Neural cell (in vitro differentiated cells): ENCODE results near the gene ATAD1. TPM values are rescaled to one million over a fixed set of nuclear protein-coding genes. Genes with fewer than 3 reads are reported as not detected.
A peak's percentile ranks its signal among the peaks of the same experiment; 100 is the strongest.

Experiments
- H2AFZ ChIP-seq: fragments of 200-600, 300-800 bp; sonication (generic), shearing (Covaris generic); 2 replicates; pipeline ENCODE4 v1.6.0; 2014; ENCODE audit warnings: low read depth, mild to moderate bottlenecking, antibody characterized with exemption, low read length, moderate library complexity
- H3F3A ChIP-seq: fragments of 200-600 bp; shearing (Covaris generic); 2 replicates; pipeline ENCODE4 v1.6.1; 2016; ENCODE audit warnings: mild to moderate bottlenecking, moderate library complexity, mixed read lengths, antibody characterized with exemption, low read length; ENCODE audit not compliant: insufficient read depth, poor library complexity, severe bottlenecking
- H3K27ac ChIP-seq: fragments of 200-600, 300-800 bp; sonication (generic), shearing (Covaris generic); 2 replicates; pipeline ENCODE4 v1.5.1; 2014; ENCODE audit warnings: mild to moderate bottlenecking, low read length, moderate library complexity
- H3K27me3 ChIP-seq: fragments of 300-800, 200-600 bp; sonication (generic), shearing (Covaris generic); 2 replicates; pipeline ENCODE4 v1.6.0; 2014; ENCODE audit warnings: mild to moderate bottlenecking, low read depth, low read length, moderate library complexity; ENCODE audit not compliant: insufficient read depth
- H3K36me3 ChIP-seq: fragments of 300-800, 200-600 bp; sonication (generic), shearing (Covaris generic); 2 replicates; pipeline ENCODE4 v1.5.1; 2014; ENCODE audit warnings: mild to moderate bottlenecking, antibody characterized with exemption, low read length, moderate library complexity; ENCODE audit not compliant: insufficient read depth
- H3K4me2 ChIP-seq: fragments of 300-800, 200-600 bp; sonication (generic), shearing (Covaris generic); 2 replicates; pipeline ENCODE4 v1.6.0; 2014; ENCODE audit warnings: mild to moderate bottlenecking, low read length
- H3K4me3 ChIP-seq: fragments of 300-800, 200-600 bp; sonication (generic), shearing (Covaris generic); 2 replicates; pipeline ENCODE4 v1.5.1; 2014; ENCODE audit warnings: mild to moderate bottlenecking, low read length, moderate library complexity
- H3K79me2 ChIP-seq: fragments of 200-600 bp; shearing (Covaris generic); replicated peaks from 2 replicates; pipeline ENCODE4 v1.6.0; 2014; ENCODE audit warnings: mild to moderate bottlenecking, low read length, moderate library complexity; ENCODE audit not compliant: insufficient read depth
- H3K9ac ChIP-seq: fragments of 300-800, 200-600 bp; sonication (generic), shearing (Covaris generic); 2 replicates; pipeline ENCODE4 v1.6.1; 2016; ENCODE audit warnings: mild to moderate bottlenecking, low read length, mixed read lengths
- H3K9me2 ChIP-seq: fragments of 200-600 bp; shearing (Covaris generic); 2 replicates; pipeline ENCODE4 v1.6.1; 2016; ENCODE audit warnings: mild to moderate bottlenecking, low read length, mixed read lengths; ENCODE audit not compliant: insufficient read depth
- H3K9me3 ChIP-seq: fragments of 200-600, 300-800 bp; sonication (generic), shearing (Covaris generic); 2 replicates; pipeline ENCODE4 v1.6.1; 2016; ENCODE audit warnings: mild to moderate bottlenecking, mixed run types, low read length, moderate library complexity, mixed read lengths
- H4K20me1 ChIP-seq: fragments of 200-600 bp; shearing (Covaris generic); 2 replicates; pipeline ENCODE4 v1.6.1; 2016; ENCODE audit warnings: mild to moderate bottlenecking, mixed run types; ENCODE audit not compliant: insufficient read depth
- EZH2 ChIP-seq: fragments of 200-600, 300-800 bp; shearing (Covaris generic), sonication (generic); IDR thresholded peaks from 2 replicates; pipeline ENCODE4 v1.6.1; 2014; ENCODE audit warnings: antibody characterized with exemption, low read length, borderline replicate concordance, mild to moderate bottlenecking; ENCODE audit not compliant: insufficient read depth, poor library complexity, severe bottlenecking
- MXI1 ChIP-seq: fragments of 450-650 bp; conservative IDR thresholded peaks from 2 replicates; pipeline ENCODE4 v1.6.1; 2014; ENCODE audit warnings: antibody characterized with exemption, mild to moderate bottlenecking; ENCODE audit not compliant: poor library complexity, severe bottlenecking
- POLR2AphosphoS5 ChIP-seq: IDR thresholded peaks from 2 replicates; pipeline ENCODE4 v1.6.1; 2012
- RAD21 ChIP-seq: fragments of 450-650 bp; conservative IDR thresholded peaks from 2 replicates; pipeline ENCODE4 v1.6.1; 2014; ENCODE audit warnings: antibody characterized with exemption, mild to moderate bottlenecking, moderate library complexity
- SMC3 ChIP-seq: fragments of 450-650 bp; conservative IDR thresholded peaks from 2 replicates; pipeline ENCODE4 v1.6.1; 2014; ENCODE audit warnings: antibody characterized with exemption, mild to moderate bottlenecking, moderate library complexity; ENCODE audit not compliant: poor library complexity
- TAF1 ChIP-seq: IDR thresholded peaks from 2 replicates; pipeline ENCODE4 v1.6.1; 2012; ENCODE audit warnings: low read depth
- polyA plus RNA-seq: library from polyadenylated mRNA; depleted of rRNA; stranded (reverse); fragments of >200 nt; gene quantifications from 2 replicates; pipeline ENCODE4 v1.2.3, GENCODE V29; 2014
- TF ChIP-seq, protein P1 (sequence below): IDR thresholded peaks from 2 replicates; pipeline ENCODE4 v1.6.1; 2012; ENCODE audit warnings: borderline replicate concordance
- TF ChIP-seq, protein P2 (sequence below): fragments of 450-650 bp; IDR thresholded peaks from 2 replicates; pipeline ENCODE4 v1.5.1; 2014; ENCODE audit warnings: antibody characterized with exemption, mild to moderate bottlenecking, moderate library complexity; ENCODE audit not compliant: poor library complexity, severe bottlenecking

The ATAD1 gene
- polyA plus RNA-seq, 1 donor from 2014 or later, result 165 TPM

DNA sequence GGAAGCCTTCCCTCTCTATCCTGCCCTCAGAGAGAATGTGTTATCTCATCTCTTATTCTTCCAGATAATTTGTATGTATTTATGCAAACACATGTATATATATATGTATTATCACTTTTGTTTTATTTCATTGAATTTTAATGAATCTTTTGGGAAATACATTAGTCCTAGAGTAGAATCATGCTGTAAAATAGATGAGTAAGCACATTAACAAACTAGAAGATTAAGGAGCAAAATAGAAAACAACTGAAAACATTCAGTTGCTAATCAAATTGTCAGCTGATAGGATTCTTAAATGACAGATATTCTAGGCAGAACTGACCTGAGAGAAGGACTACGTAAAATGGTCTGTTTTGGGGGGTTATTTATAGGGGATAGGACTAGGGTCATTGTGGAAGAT is 34.1 kb upstream of the ATAD1 start:
- TF ChIP-seq MXI1 (no peak), POLR2AphosphoS5 (no peak), TAF1 (no peak), SMC3 (no peak)
- TF ChIP-seq, protein P1, sequence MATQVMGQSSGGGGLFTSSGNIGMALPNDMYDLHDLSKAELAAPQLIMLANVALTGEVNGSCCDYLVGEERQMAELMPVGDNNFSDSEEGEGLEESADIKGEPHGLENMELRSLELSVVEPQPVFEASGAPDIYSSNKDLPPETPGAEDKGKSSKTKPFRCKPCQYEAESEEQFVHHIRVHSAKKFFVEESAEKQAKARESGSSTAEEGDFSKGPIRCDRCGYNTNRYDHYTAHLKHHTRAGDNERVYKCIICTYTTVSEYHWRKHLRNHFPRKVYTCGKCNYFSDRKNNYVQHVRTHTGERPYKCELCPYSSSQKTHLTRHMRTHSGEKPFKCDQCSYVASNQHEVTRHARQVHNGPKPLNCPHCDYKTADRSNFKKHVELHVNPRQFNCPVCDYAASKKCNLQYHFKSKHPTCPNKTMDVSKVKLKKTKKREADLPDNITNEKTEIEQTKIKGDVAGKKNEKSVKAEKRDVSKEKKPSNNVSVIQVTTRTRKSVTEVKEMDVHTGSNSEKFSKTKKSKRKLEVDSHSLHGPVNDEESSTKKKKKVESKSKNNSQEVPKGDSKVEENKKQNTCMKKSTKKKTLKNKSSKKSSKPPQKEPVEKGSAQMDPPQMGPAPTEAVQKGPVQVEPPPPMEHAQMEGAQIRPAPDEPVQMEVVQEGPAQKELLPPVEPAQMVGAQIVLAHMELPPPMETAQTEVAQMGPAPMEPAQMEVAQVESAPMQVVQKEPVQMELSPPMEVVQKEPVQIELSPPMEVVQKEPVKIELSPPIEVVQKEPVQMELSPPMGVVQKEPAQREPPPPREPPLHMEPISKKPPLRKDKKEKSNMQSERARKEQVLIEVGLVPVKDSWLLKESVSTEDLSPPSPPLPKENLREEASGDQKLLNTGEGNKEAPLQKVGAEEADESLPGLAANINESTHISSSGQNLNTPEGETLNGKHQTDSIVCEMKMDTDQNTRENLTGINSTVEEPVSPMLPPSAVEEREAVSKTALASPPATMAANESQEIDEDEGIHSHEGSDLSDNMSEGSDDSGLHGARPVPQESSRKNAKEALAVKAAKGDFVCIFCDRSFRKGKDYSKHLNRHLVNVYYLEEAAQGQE, result no peak
- TF ChIP-seq, protein P2, sequence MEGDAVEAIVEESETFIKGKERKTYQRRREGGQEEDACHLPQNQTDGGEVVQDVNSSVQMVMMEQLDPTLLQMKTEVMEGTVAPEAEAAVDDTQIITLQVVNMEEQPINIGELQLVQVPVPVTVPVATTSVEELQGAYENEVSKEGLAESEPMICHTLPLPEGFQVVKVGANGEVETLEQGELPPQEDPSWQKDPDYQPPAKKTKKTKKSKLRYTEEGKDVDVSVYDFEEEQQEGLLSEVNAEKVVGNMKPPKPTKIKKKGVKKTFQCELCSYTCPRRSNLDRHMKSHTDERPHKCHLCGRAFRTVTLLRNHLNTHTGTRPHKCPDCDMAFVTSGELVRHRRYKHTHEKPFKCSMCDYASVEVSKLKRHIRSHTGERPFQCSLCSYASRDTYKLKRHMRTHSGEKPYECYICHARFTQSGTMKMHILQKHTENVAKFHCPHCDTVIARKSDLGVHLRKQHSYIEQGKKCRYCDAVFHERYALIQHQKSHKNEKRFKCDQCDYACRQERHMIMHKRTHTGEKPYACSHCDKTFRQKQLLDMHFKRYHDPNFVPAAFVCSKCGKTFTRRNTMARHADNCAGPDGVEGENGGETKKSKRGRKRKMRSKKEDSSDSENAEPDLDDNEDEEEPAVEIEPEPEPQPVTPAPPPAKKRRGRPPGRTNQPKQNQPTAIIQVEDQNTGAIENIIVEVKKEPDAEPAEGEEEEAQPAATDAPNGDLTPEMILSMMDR, result no peak
- Histone ChIP-seq H4K20me1 (no peaks in the 10 kb centered on the region), H3K36me3 (no peaks in the 10 kb centered on the region), H3K27me3 (no peaks in the 10 kb centered on the region), H3K9me3 (no peaks in the 10 kb centered on the region), H3K79me2 (no peaks in the 10 kb centered on the region), H3F3A (no peaks in the 10 kb centered on the region), H3K9ac (no peak overlapping the region), H2AFZ (no peak overlapping the region), H3K4me3 (no peak overlapping the region), H3K9me2 (no peaks in the 10 kb centered on the region), H3K4me2 (no peak overlapping the region), H3K27ac (no peak overlapping the region)

DNA sequence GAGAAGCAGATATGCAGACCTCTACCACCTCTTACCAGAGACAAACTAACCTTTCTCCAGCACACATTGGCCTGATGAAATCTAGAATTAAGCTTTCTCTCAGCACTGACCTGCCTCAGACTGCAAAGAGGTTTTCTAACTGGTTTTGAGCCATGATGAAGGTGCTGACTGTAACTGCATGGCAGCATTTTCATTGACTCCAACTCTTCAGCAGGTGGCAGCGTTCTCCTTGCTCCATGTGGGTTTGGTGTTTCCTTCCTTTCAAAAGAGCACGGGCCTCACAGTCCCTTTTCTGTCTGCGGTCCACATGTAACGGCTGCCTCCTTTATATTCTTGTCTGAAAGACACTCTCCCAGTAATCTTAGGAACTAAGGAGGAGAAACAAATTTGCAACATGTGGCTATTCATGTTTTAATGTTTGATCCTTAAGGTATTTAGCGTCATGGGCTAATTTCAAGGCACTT is 32.7 kb upstream of the ATAD1 start:
- Histone ChIP-seq H3F3A (no peaks in the 10 kb centered on the region), H3K79me2 (no peaks in the 10 kb centered on the region), H2AFZ (no peak overlapping the region), H4K20me1 (no peaks in the 10 kb centered on the region), H3K4me2 (no peak overlapping the region), H3K9ac (no peak overlapping the region), H3K27ac (no peak overlapping the region), H3K27me3 (no peaks in the 10 kb centered on the region), H3K4me3 (no peak overlapping the region), H3K36me3 (no peaks in the 10 kb centered on the region), H3K9me3 (no peaks in the 10 kb centered on the region), H3K9me2 (no peaks in the 10 kb centered on the region)
- TF ChIP-seq EZH2 (no peak), RAD21 (peak; percentile 73), SMC3 (peak; percentile 74)
- TF ChIP-seq, protein P2, result peak; percentile 69
